H9 (cell line): ENCODE data around the gene MTX1. TPM values are rescaled to one million over a fixed set of nuclear protein-coding genes. Genes with fewer than 3 reads are reported as not detected.

Experiments used
- DNase-seq: peaks from one replicate; pipeline ENCODE4 v3.0.0-alpha.2; 2017
- H2AFZ ChIP-seq: one replicate; pipeline ENCODE4 v1.6.1; 2013; ENCODE audit warnings: mild to moderate bottlenecking, low read length, control low read depth, moderate library complexity
- H2AK5ac ChIP-seq: 2 replicates; pipeline ENCODE4 v1.6.1; 2013; ENCODE audit warnings: low read length, control low read depth, mixed read lengths; ENCODE audit not compliant: insufficient read length
- H2BK120ac ChIP-seq: one replicate; pipeline ENCODE4 v1.6.1; 2013; ENCODE audit warnings: low read depth, mild to moderate bottlenecking, low read length, control low read depth, inconsistent platforms; ENCODE audit not compliant: poor library complexity, severe bottlenecking
- H2BK12ac ChIP-seq: 2 replicates; pipeline ENCODE4 v1.6.1; 2013; ENCODE audit warnings: low read length, control low read depth, mixed read lengths, low read depth; ENCODE audit not compliant: insufficient read length
- H2BK15ac ChIP-seq: 2 replicates; pipeline ENCODE4 v1.6.1; 2013; ENCODE audit warnings: low read depth, low read length, control low read depth
- H2BK20ac ChIP-seq: one replicate; pipeline ENCODE4 v1.6.1; 2013; ENCODE audit warnings: low read depth, mild to moderate bottlenecking, low read length, control low read depth, inconsistent platforms; ENCODE audit not compliant: poor library complexity, severe bottlenecking
- H2BK5ac ChIP-seq: 2 replicates; pipeline ENCODE4 v1.6.1; 2013; ENCODE audit warnings: low read length, control low read depth, mixed read lengths; ENCODE audit not compliant: insufficient read length
- H3K14ac ChIP-seq: 2 replicates; pipeline ENCODE4 v1.6.1; 2013; ENCODE audit warnings: low read length, control low read depth; ENCODE audit not compliant: insufficient read depth
- H3K18ac ChIP-seq: 2 replicates; pipeline ENCODE4 v1.6.1; 2013; ENCODE audit warnings: low read depth, mild to moderate bottlenecking, mixed read lengths, low read length, control low read depth; ENCODE audit not compliant: insufficient read length
- H3K23ac ChIP-seq: 2 replicates; pipeline ENCODE4 v1.6.1; 2013; ENCODE audit warnings: low read length, control low read depth, mixed read lengths, low read depth; ENCODE audit not compliant: insufficient read length
- H3K23me2 ChIP-seq: 2 replicates; pipeline ENCODE4 v1.6.1; 2013; ENCODE audit warnings: low read depth, mild to moderate bottlenecking, mixed read lengths, low read length, control low read depth; ENCODE audit not compliant: insufficient read length, poor library complexity, severe bottlenecking
- H3K27ac ChIP-seq: 2 replicates; pipeline ENCODE4 v1.5.1; 2013; ENCODE audit warnings: low read length, control low read depth, mixed read lengths, low read depth; ENCODE audit not compliant: insufficient read length
- H3K27me3 ChIP-seq: 2 replicates; pipeline ENCODE4 v1.6.1; 2013; ENCODE audit warnings: low read length, control low read depth, inconsistent platforms; ENCODE audit not compliant: insufficient read depth
- H3K4ac ChIP-seq: 2 replicates; pipeline ENCODE4 v1.6.1; 2013; ENCODE audit warnings: low read depth, mild to moderate bottlenecking, control low read depth, inconsistent platforms, low read length, moderate library complexity
- H3K4me1 ChIP-seq: 2 replicates; pipeline ENCODE4 v1.6.1; 2013; ENCODE audit warnings: low read length, control low read depth, inconsistent platforms; ENCODE audit not compliant: insufficient read depth
- H3K4me2 ChIP-seq: 2 replicates; pipeline ENCODE4 v1.6.1; 2013; ENCODE audit warnings: low read length, control low read depth, mixed read lengths; ENCODE audit not compliant: insufficient read length, insufficient read depth
- H3K56ac ChIP-seq: 2 replicates; pipeline ENCODE4 v1.6.1; 2013; ENCODE audit warnings: low read depth, mild to moderate bottlenecking, mixed read lengths, low read length, control low read depth; ENCODE audit not compliant: insufficient read length
- H3K79me1 ChIP-seq: 2 replicates; pipeline ENCODE4 v1.6.1; 2013; ENCODE audit warnings: low read depth, mild to moderate bottlenecking, moderate library complexity, low read length, control low read depth, inconsistent platforms; ENCODE audit not compliant: insufficient read depth, poor library complexity, severe bottlenecking
- H3K79me2 ChIP-seq: 2 replicates; pipeline ENCODE4 v1.6.1; 2013; ENCODE audit warnings: low read length, control low read depth, inconsistent platforms; ENCODE audit not compliant: insufficient read depth
- H3K9ac ChIP-seq: 2 replicates; pipeline ENCODE4 v1.6.1; 2013; ENCODE audit warnings: low read length, control low read depth, mixed read lengths; ENCODE audit not compliant: insufficient read length; ENCODE audit errors: extremely low read depth
- H3K9me3 ChIP-seq: one replicate; pipeline ENCODE4 v1.6.1; 2013; ENCODE audit warnings: low read depth, low read length, inconsistent platforms; ENCODE audit not compliant: control insufficient read depth
- H3T11ph ChIP-seq: one replicate; pipeline ENCODE4 v1.6.1; 2013; ENCODE audit warnings: mild to moderate bottlenecking, low read length, control low read depth, inconsistent platforms
- H4K20me1 ChIP-seq: one replicate; pipeline ENCODE4 v1.6.1; 2013; ENCODE audit not compliant: control insufficient read depth, insufficient read length, insufficient read depth
- H4K5ac ChIP-seq: 2 replicates; pipeline ENCODE4 v1.6.1; 2013; ENCODE audit warnings: low read depth, mild to moderate bottlenecking, mixed read lengths, low read length, control low read depth; ENCODE audit not compliant: insufficient read length
- H4K8ac ChIP-seq: replicated peaks from 2 replicates; pipeline ENCODE4 v1.6.1; 2013; ENCODE audit warnings: low read length, control low read depth, mixed read lengths, low read depth; ENCODE audit not compliant: insufficient read length
- H4K91ac ChIP-seq: 2 replicates; pipeline ENCODE4 v1.6.1; 2013; ENCODE audit warnings: low read depth, mild to moderate bottlenecking, moderate library complexity, mixed read lengths, low read length, control low read depth; ENCODE audit not compliant: insufficient read length
- H3K27ac Mint-ChIP-seq, 3 experiments: 2 replicates in 2 of 3; 3 replicates in 1 of 3; pipeline ENCODE4 v1.8.0; 2020 to 2021; ENCODE audit warnings: mixed read lengths in 3 of 3, mild to moderate bottlenecking in 1 of 3, moderate library complexity in 1 of 3
- H3K27me3 Mint-ChIP-seq: 2 replicates; pipeline ENCODE4 v1.8.0; 2021; ENCODE audit warnings: low read depth, mild to moderate bottlenecking, moderate library complexity, mixed read lengths
- H3K36me3 Mint-ChIP-seq, 3 experiments: 2 replicates in 2 of 3; 3 replicates in 1 of 3; pipeline ENCODE4 v1.8.0; 2020 to 2021; ENCODE audit warnings: low read depth in 3 of 3, mixed read lengths in 3 of 3; ENCODE audit not compliant: insufficient read depth in 1 of 3
- H3K4me1 Mint-ChIP-seq, 2 experiments: 2 replicates each; pipeline ENCODE4 v1.8.0; 2020; ENCODE audit warnings: mixed read lengths in 2 of 2
- H3K4me3 Mint-ChIP-seq, 2 experiments: 2 replicates in 1 of 2; 3 replicates in 1 of 2; pipeline ENCODE4 v1.8.0; 2020 to 2021; ENCODE audit warnings: mild to moderate bottlenecking in 2 of 2, mixed read lengths in 2 of 2, moderate library complexity in 1 of 2
- H3K9me3 Mint-ChIP-seq, 2 experiments: 2 replicates in 1 of 2; 3 replicates in 1 of 2; pipeline ENCODE4 v1.8.0; 2020; ENCODE audit warnings: mild to moderate bottlenecking in 2 of 2, mixed read lengths in 2 of 2, moderate library complexity in 1 of 2
- CTCF ChIP-seq: fragments of 200-600 bp; sonication (generic); conservative IDR thresholded peaks from 3 replicates; pipeline ENCODE4 v1.8.0; 2021; ENCODE audit warnings: antibody characterized with exemption, mild to moderate bottlenecking
- WGBS: extraction: QIAGEN DNeasy Blood & Tissue Kit; methylation state at CpG from one replicate; pipeline ENCODE4 v1.1.7; 2013; ENCODE audit warnings: missing lambda C conversion rate, low lambda C conversion rate, mixed read lengths; ENCODE audit not compliant: insufficient read length; ENCODE audit errors: extremely low coverage; 5-methylcytosine and 5-hydroxymethylcytosine counted together
- total RNA-seq: library from RNA; stranded (reverse); gene quantifications from 2 replicates; pipeline ENCODE4 v1.2.1, GENCODE V29; 2021

Gene MTX1
- total RNA-seq, 1 experiment from 2014 or later = 45.0 TPM

DNA sequence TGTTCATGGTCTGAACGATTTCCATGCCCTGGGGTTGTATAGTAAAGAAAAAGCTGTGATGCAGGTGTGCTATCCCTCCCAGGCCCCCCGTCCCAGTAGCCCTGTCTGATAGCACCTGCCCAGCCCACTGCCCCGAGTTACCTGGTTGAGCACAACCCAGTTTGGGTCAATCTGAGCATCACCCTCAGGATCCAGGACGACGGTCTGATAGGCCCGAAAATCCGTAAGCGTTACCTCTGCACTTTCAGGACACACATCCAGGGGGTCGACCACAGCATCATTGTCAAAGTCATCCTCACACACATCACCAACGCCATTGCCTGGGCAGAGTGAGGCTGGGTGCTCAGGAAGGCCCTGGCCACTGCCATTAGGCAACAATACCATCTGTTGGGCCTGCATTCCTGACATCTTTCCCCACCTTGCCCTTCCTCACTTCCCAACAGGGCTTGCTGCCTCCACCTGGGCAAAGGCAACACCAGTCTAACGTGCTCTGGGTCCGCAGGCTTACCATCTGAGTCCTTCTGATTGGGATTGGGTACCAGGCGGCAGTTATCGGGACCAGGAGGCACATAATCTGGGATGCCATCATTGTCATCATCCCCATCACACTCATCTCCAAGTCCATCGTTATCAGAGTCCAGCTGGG lies 10.5 kb upstream of the MTX1 start:
- Mint-ChIP-seq H3K4me3 (peak overlapping the region; percentile 75 to 95; a peak in 4 of 5 replicates), H3K9me3 (peaks cover 3 to 4% of the 10 kb centered on the region in 2 experiments; a peak in 4 of 5 replicates), H3K27me3 (peaks cover 2% of the 10 kb centered on the region; the same call in 1 of the 2 replicates), H3K27ac (peak overlapping the region; percentile 75 to 94 (median 87); a peak in 6 of 7 replicates), H3K36me3 (peaks cover 67 to 77% (median 74%) of the 10 kb centered on the region in 3 experiments), H3K4me1 (peaks cover 25 to 38% of the 10 kb centered on the region in 2 experiments)
- peaks cover 13% of the 10 kb centered on the region; the same call in 1 of the 2 replicates for H3K79me2 ChIP-seq
- no peak overlapping the region for H2BK120ac ChIP-seq
- no peak overlapping the region for H2BK5ac ChIP-seq
- peak overlapping the region; percentile 8 for H3K18ac ChIP-seq
- no peaks in the 10 kb centered on the region for H3K79me1 ChIP-seq
- no peak overlapping the region for H2AK5ac ChIP-seq
- H3K9me3 ChIP-seq = no peaks in the 10 kb centered on the region
- H4K8ac ChIP-seq = no peak overlapping the region
- H3K14ac ChIP-seq = no peak overlapping the region; the same call in 1 of the 2 replicates
- no peak overlapping the region for H3K4ac ChIP-seq
- peak overlapping the region; percentile 13 for H4K5ac ChIP-seq
- peaks cover 5% of the 10 kb centered on the region for H4K20me1 ChIP-seq
- no peaks in the 10 kb centered on the region for H3K27me3 ChIP-seq
- H3K4me2 ChIP-seq = no peak overlapping the region
- peaks cover 7% of the 10 kb centered on the region for H3K4me1 ChIP-seq
- no peak overlapping the region for H3K23ac ChIP-seq
- H2BK15ac ChIP-seq = no peak overlapping the region
- H4K91ac ChIP-seq = no peak overlapping the region
- no peak overlapping the region for H2BK20ac ChIP-seq
- H3K23me2 ChIP-seq = peaks cover 26% of the 10 kb centered on the region
- no peak for TF ChIP-seq CTCF
- peak overlapping the region; percentile 2 for H2BK12ac ChIP-seq
- H3K27ac ChIP-seq = no peak overlapping the region
- no peak overlapping the region for H3K56ac ChIP-seq
- no CpG with 5 or more reads among the region's 15 CpGs for WGBS
- no peak for DNase-seq
- H2AFZ ChIP-seq = no peak overlapping the region
- H3T11ph ChIP-seq = no peak overlapping the region
- no peak overlapping the region for H3K9ac ChIP-seq
